Activated naive CD4-positive, alpha-beta T cell treated with anti-CD3 and anti-CD28 coated beads for 36 hours (primary cell): ENCODE data around the gene MACF1. TPM values are rescaled to one million over a fixed set of nuclear protein-coding genes. Genes with fewer than 3 reads are reported as not detected.

Source experiments
- CTCF ChIA-PET: fragments of 350-600 bp; sonication (Branson Sonifier 250); formaldehyde crosslinking; loops from one replicate; lab custom pipeline; 2021; ENCODE audit warnings: antibody characterized with exemption; lab: Charles Lee
- DNase-seq: peaks from one replicate; pipeline ENCODE4 v3.0.0-alpha.2; 2020
- H3K27ac Mint-ChIP-seq: one replicate; pipeline ENCODE4 v1.8.0; 2021; ENCODE audit warnings: mild to moderate bottlenecking, mixed read lengths
- H3K27me3 Mint-ChIP-seq: one replicate; pipeline ENCODE4 v1.8.0; 2021; ENCODE audit warnings: low read depth, mixed read lengths
- H3K36me3 Mint-ChIP-seq: one replicate; pipeline ENCODE4 v1.8.0; 2021; ENCODE audit warnings: low read depth, mixed read lengths
- H3K4me1 Mint-ChIP-seq: one replicate; pipeline ENCODE4 v1.8.0; 2021; ENCODE audit warnings: low read depth, mixed read lengths
- H3K4me3 Mint-ChIP-seq: one replicate; pipeline ENCODE4 v1.8.0; 2021; ENCODE audit warnings: mild to moderate bottlenecking, moderate library complexity, mixed read lengths
- H3K9me3 Mint-ChIP-seq: one replicate; pipeline ENCODE4 v1.8.0; 2021; ENCODE audit warnings: mixed read lengths
- intact Hi-C: fragments of 100-400 bp; cut with micrococcal nuclease; formaldehyde crosslinking; loops from one replicate; pipeline ENCODE4 v1.15.1; 2023
- total RNA-seq, 2 experiments: library from RNA; stranded (reverse); gene quantifications; one replicate each; pipeline ENCODE4 v1.2.3, GENCODE V29; 2021

MACF1 gene
- total RNA-seq, 2 experiments from 2014 or later = 174 to 179 TPM

GRCh38 chr1:39183503-39184353, 20.8 kb upstream of the MACF1 start:
- CTCF ChIA-PET = interaction anchor here (0.5 to 5.0 kb wide), 28 partner anchors 10 to 355 kb away, joined by 3 to 54 read pairs (median 4); partner anchors contain the start of gene MACF1
- H3K27ac Mint-ChIP-seq = peak overlapping the region; percentile 93
- H3K36me3 Mint-ChIP-seq = no peaks in the 10 kb centered on the region
- intact Hi-C loops = loop anchor here (1.0 to 10.0 kb wide), 10 partner anchors 9 to 1159 kb away; partner anchors contain the start of gene PPIE
- peak overlapping the region; percentile 31 for H3K4me3 Mint-ChIP-seq
- DNase-seq = peak; percentile 94
- H3K27me3 Mint-ChIP-seq = no peaks in the 10 kb centered on the region
- H3K9me3 Mint-ChIP-seq = no peaks in the 10 kb centered on the region
- H3K4me1 Mint-ChIP-seq = peaks cover 50% of the 10 kb centered on the region

- Mint-ChIP-seq H3K9me3 (no peaks in the 10 kb centered on the region), H3K36me3 (no peaks in the 10 kb centered on the region), H3K4me1 (peaks cover 56% of the 10 kb centered on the region), H3K27me3 (no peaks in the 10 kb centered on the region), H3K4me3 (peak overlapping the region; percentile 31), H3K27ac (peak overlapping the region; percentile 93)
- CTCF ChIA-PET = interaction anchor here (0.6 to 5.0 kb wide), 24 partner anchors 9 to 355 kb away, joined by 3 to 54 read pairs (median 6); partner anchors contain the start of gene MACF1
- peak; percentile 35 for DNase-seq
- intact Hi-C loops = loop anchor here (1.0 to 10.0 kb wide), 5 partner anchors 13 to 1160 kb away; partner anchors contain the start of gene PPIE
These were observed 20.1 kb upstream of the MACF1 start for GRCh38 chr1:39184354-39184818.

GRCh38 chr1:39187275-39188046, 17.0 kb upstream of the MACF1 start:
- H3K4me3 Mint-ChIP-seq = no peak overlapping the region
- no peaks in the 10 kb centered on the region for H3K9me3 Mint-ChIP-seq
- CTCF ChIA-PET = interaction anchor here (0.5 to 3.5 kb wide), 7 partner anchors 33 to 1193 kb away, joined by 3 to 16 read pairs (median 5); no protein-coding TSS in a partner anchor
- H3K27ac Mint-ChIP-seq = peak overlapping the region; percentile 93
- no peak for DNase-seq
- H3K4me1 Mint-ChIP-seq = peaks cover 83% of the 10 kb centered on the region
- H3K36me3 Mint-ChIP-seq = no peaks in the 10 kb centered on the region
- intact Hi-C loops = loop anchor here (2.0 to 10.0 kb wide), 2 partner anchors 59 to 1163 kb away; no protein-coding TSS in a partner anchor
- H3K27me3 Mint-ChIP-seq = no peaks in the 10 kb centered on the region

- H3K9me3 Mint-ChIP-seq = no peaks in the 10 kb centered on the region
- H3K36me3 Mint-ChIP-seq = no peaks in the 10 kb centered on the region
- no peak for DNase-seq
- CTCF ChIA-PET = interaction anchor here (0.6 to 6.8 kb wide), 6 partner anchors 11 to 221 kb away, joined by 3 to 55 read pairs (median 20); no protein-coding TSS in a partner anchor
- intact Hi-C loops = loop anchor here (5.0 to 10.0 kb wide), 3 partner anchors 187 to 1495 kb away; partner anchors contain the start of gene CDCA8
- no peak overlapping the region for H3K27ac Mint-ChIP-seq
- peaks cover 86% of the 10 kb centered on the region for H3K4me1 Mint-ChIP-seq
- no peaks in the 10 kb centered on the region for H3K27me3 Mint-ChIP-seq
- H3K4me3 Mint-ChIP-seq = no peak overlapping the region
These were observed 14.9 kb upstream of the MACF1 start for GRCh38 chr1:39189592-39190041.

- Mint-ChIP-seq H3K4me1 (peaks cover 86% of the 10 kb centered on the region), H3K9me3 (no peaks in the 10 kb centered on the region), H3K27me3 (no peaks in the 10 kb centered on the region), H3K36me3 (no peaks in the 10 kb centered on the region), H3K27ac (no peak overlapping the region), H3K4me3 (no peak overlapping the region)
- intact Hi-C loops = loop anchor here (5.0 to 10.0 kb wide), 2 partner anchors 188 to 1495 kb away; partner anchors contain the start of gene CDCA8
- no peak for DNase-seq
- CTCF ChIA-PET = interaction anchor here (0.9 to 6.8 kb wide), 8 partner anchors 11 to 221 kb away, joined by 3 to 55 read pairs (median 20); no protein-coding TSS in a partner anchor
These were observed 14.4 kb upstream of the MACF1 start for GRCh38 chr1:39190096-39190495.

GRCh38 chr1:39194398-39195051, 10.0 kb upstream of the MACF1 start:
- CTCF ChIA-PET = interaction anchor here (5.2 to 6.8 kb wide), 4 partner anchors 10 to 67 kb away, joined by 54 to 257 read pairs (median 78); partner anchors contain the start of gene MACF1
- no peak for DNase-seq
- Mint-ChIP-seq H3K4me3 (no peak overlapping the region), H3K36me3 (no peaks in the 10 kb centered on the region), H3K27ac (peak overlapping the region; percentile 97), H3K9me3 (no peaks in the 10 kb centered on the region), H3K27me3 (no peaks in the 10 kb centered on the region), H3K4me1 (peaks cover 84% of the 10 kb centered on the region)
- intact Hi-C loops = loop anchor here (5.0 to 10.0 kb wide), 2 partner anchors 192 to 1500 kb away; partner anchors contain the start of gene CDCA8

GRCh38 chr1:39195166-39196111, 9.1 kb upstream of the MACF1 start:
- peaks cover 84% of the 10 kb centered on the region for H3K4me1 Mint-ChIP-seq
- CTCF ChIA-PET = interaction anchor here (5.2 to 6.8 kb wide), 4 partner anchors 11 to 66 kb away, joined by 54 to 257 read pairs (median 78); partner anchors contain the start of gene MACF1
- H3K4me3 Mint-ChIP-seq = no peak overlapping the region
- H3K27ac Mint-ChIP-seq = peak overlapping the region; percentile 97
- H3K36me3 Mint-ChIP-seq = no peaks in the 10 kb centered on the region
- H3K9me3 Mint-ChIP-seq = no peaks in the 10 kb centered on the region
- peak; percentile 39 for DNase-seq
- intact Hi-C loops = loop anchor here (10.0 kb wide), 1 partner anchor 1501 kb away; the partner anchor contains the start of gene CDCA8
- no peaks in the 10 kb centered on the region for H3K27me3 Mint-ChIP-seq

- H3K27me3 Mint-ChIP-seq = no peaks in the 10 kb centered on the region
- H3K4me1 Mint-ChIP-seq = peaks cover 81% of the 10 kb centered on the region
- DNase-seq = peak; percentile 81
- no peaks in the 10 kb centered on the region for H3K9me3 Mint-ChIP-seq
- no peaks in the 10 kb centered on the region for H3K36me3 Mint-ChIP-seq
- peak overlapping the region; percentile 97 for H3K27ac Mint-ChIP-seq
- intact Hi-C loops = loop anchor here (1.0 to 10.0 kb wide), 4 partner anchors 9 to 1502 kb away; partner anchors contain the start of gene CDCA8
- CTCF ChIA-PET = interaction anchor here (0.6 to 1.9 kb wide), 4 partner anchors 11 to 218 kb away, joined by 3 to 7 read pairs (median 4); no protein-coding TSS in a partner anchor
- peak overlapping the region; percentile 53 for H3K4me3 Mint-ChIP-seq
These were observed 8.0 kb upstream of the MACF1 start for GRCh38 chr1:39196244-39197215.

- Mint-ChIP-seq H3K4me1 (peaks cover 71% of the 10 kb centered on the region), H3K9me3 (no peaks in the 10 kb centered on the region), H3K36me3 (no peaks in the 10 kb centered on the region), H3K27ac (peak overlapping the region; percentile 16), H3K4me3 (no peak overlapping the region), H3K27me3 (no peaks in the 10 kb centered on the region)
- DNase-seq = no peak
- CTCF ChIA-PET = interaction anchor here (0.8 to 5.1 kb wide), 5 partner anchors 8 to 193 kb away, joined by 3 to 24 read pairs (median 6); no protein-coding TSS in a partner anchor
- intact Hi-C loops = loop anchor here (10.0 kb wide), 1 partner anchor 1505 kb away; the partner anchor contains the start of gene CDCA8
These were observed 4.9 kb upstream of the MACF1 start for GRCh38 chr1:39199593-39199992.
